Stimulated activated naive CD8-positive, alpha-beta T cell treated with anti-CD3 and anti-CD28 coated beads, Interleukin-15, Interleukin-2, amounts not matched to agents 100 ng/mL and 50 ng/mL, for 24 hours (primary cell): ENCODE measurements around the gene PRKCE.

Experiments
- H3K27ac Mint-ChIP-seq: one replicate; pipeline ENCODE4 v1.8.0; 2021; ENCODE audit warnings: mild to moderate bottlenecking, mixed read lengths
- H3K27me3 Mint-ChIP-seq: one replicate; pipeline ENCODE4 v1.8.0; 2021; ENCODE audit warnings: mixed read lengths
- H3K36me3 Mint-ChIP-seq: one replicate; pipeline ENCODE4 v1.8.0; 2021; ENCODE audit warnings: low read depth, mixed read lengths
- H3K4me1 Mint-ChIP-seq: one replicate; pipeline ENCODE4 v1.8.0; 2021; ENCODE audit warnings: low read depth, mixed read lengths
- H3K4me3 Mint-ChIP-seq: one replicate; pipeline ENCODE4 v1.8.0; 2021; ENCODE audit warnings: mild to moderate bottlenecking, mixed read lengths
- H3K9me3 Mint-ChIP-seq: one replicate; pipeline ENCODE4 v1.8.0; 2021; ENCODE audit warnings: mixed read lengths

Gene PRKCE

GRCh38 chr2:45826460-45826859 is 175.0 kb downstream of the PRKCE start:
- peaks cover 18% of the 10 kb centered on the region for H3K4me1 Mint-ChIP-seq

GRCh38 chr2:45826884-45827635 is 175.6 kb downstream of the PRKCE start:
- Mint-ChIP-seq H3K27ac (no peak overlapping the region), H3K4me1 (peaks cover 18% of the 10 kb centered on the region), H3K27me3 (no peaks in the 10 kb centered on the region), H3K9me3 (peaks cover 8% of the 10 kb centered on the region), H3K4me3 (no peak overlapping the region), H3K36me3 (peaks cover 8% of the 10 kb centered on the region)

More at GRCh38 chr2:45826460-45826859, 175.0 kb downstream of the PRKCE start:
- Mint-ChIP-seq H3K36me3 (peaks cover 8% of the 10 kb centered on the region), H3K27ac (no peak overlapping the region), H3K4me3 (no peak overlapping the region), H3K9me3 (peaks cover 8% of the 10 kb centered on the region), H3K27me3 (no peaks in the 10 kb centered on the region)

GRCh38 chr2:45830322-45830721 is 178.8 kb downstream of the PRKCE start:
- Mint-ChIP-seq H3K4me1 (peaks cover 28% of the 10 kb centered on the region), H3K27me3 (no peaks in the 10 kb centered on the region), H3K27ac (no peak overlapping the region), H3K9me3 (peaks cover 8% of the 10 kb centered on the region), H3K4me3 (no peak overlapping the region), H3K36me3 (peaks cover 8% of the 10 kb centered on the region)

- Mint-ChIP-seq H3K27me3 (no peaks in the 10 kb centered on the region), H3K4me1 (peaks cover 29% of the 10 kb centered on the region), H3K4me3 (no peak overlapping the region), H3K27ac (no peak overlapping the region), H3K36me3 (peaks cover 8% of the 10 kb centered on the region), H3K9me3 (peaks cover 8% of the 10 kb centered on the region)
Measured at GRCh38 chr2:45833301-45833967, 182.0 kb downstream of the PRKCE start.

GRCh38 chr2:45833968-45834344 is 182.5 kb downstream of the PRKCE start:
- Mint-ChIP-seq H3K9me3 (peaks cover 8% of the 10 kb centered on the region), H3K4me3 (no peak overlapping the region), H3K27me3 (no peaks in the 10 kb centered on the region), H3K4me1 (peaks cover 29% of the 10 kb centered on the region), H3K27ac (no peak overlapping the region), H3K36me3 (peaks cover 8% of the 10 kb centered on the region)

- Mint-ChIP-seq H3K36me3 (peaks cover 8% of the 10 kb centered on the region), H3K27ac (no peak overlapping the region), H3K9me3 (peaks cover 8% of the 10 kb centered on the region), H3K27me3 (no peaks in the 10 kb centered on the region), H3K4me1 (peaks cover 29% of the 10 kb centered on the region), H3K4me3 (no peak overlapping the region)
Measured at GRCh38 chr2:45834372-45834771, 182.9 kb downstream of the PRKCE start.

- peaks cover 30% of the 10 kb centered on the region for H3K4me1 Mint-ChIP-seq
- H3K36me3 Mint-ChIP-seq: peaks cover 8% of the 10 kb centered on the region
- H3K9me3 Mint-ChIP-seq: peaks cover 8% of the 10 kb centered on the region
- H3K27ac Mint-ChIP-seq: no peak overlapping the region
- H3K27me3 Mint-ChIP-seq: no peaks in the 10 kb centered on the region
- H3K4me3 Mint-ChIP-seq: no peak overlapping the region
Measured at GRCh38 chr2:45834858-45835257, 183.4 kb downstream of the PRKCE start.

GRCh38 chr2:45836316-45836715 is 184.8 kb downstream of the PRKCE start:
- peaks cover 39% of the 10 kb centered on the region for H3K4me1 Mint-ChIP-seq
- peaks cover under 1% of the 10 kb centered on the region for H3K9me3 Mint-ChIP-seq
- H3K27me3 Mint-ChIP-seq: no peaks in the 10 kb centered on the region
- H3K36me3 Mint-ChIP-seq: peaks cover under 1% of the 10 kb centered on the region
- no peak overlapping the region for H3K4me3 Mint-ChIP-seq
- no peak overlapping the region for H3K27ac Mint-ChIP-seq

- Mint-ChIP-seq H3K27ac (no peak overlapping the region), H3K9me3 (no peaks in the 10 kb centered on the region), H3K4me1 (peaks cover 40% of the 10 kb centered on the region), H3K4me3 (no peak overlapping the region), H3K36me3 (no peaks in the 10 kb centered on the region), H3K27me3 (no peaks in the 10 kb centered on the region)
Measured at GRCh38 chr2:45836740-45837139, 185.3 kb downstream of the PRKCE start.

- Mint-ChIP-seq H3K4me1 (peaks cover 50% of the 10 kb centered on the region), H3K36me3 (no peaks in the 10 kb centered on the region), H3K27ac (no peak overlapping the region), H3K4me3 (no peak overlapping the region), H3K27me3 (no peaks in the 10 kb centered on the region), H3K9me3 (no peaks in the 10 kb centered on the region)
Measured at GRCh38 chr2:45837812-45838341, 186.4 kb downstream of the PRKCE start.

- Mint-ChIP-seq H3K9me3 (no peaks in the 10 kb centered on the region), H3K27ac (no peak overlapping the region), H3K4me1 (peaks cover 53% of the 10 kb centered on the region), H3K27me3 (no peaks in the 10 kb centered on the region), H3K36me3 (no peaks in the 10 kb centered on the region), H3K4me3 (no peak overlapping the region)
Measured at GRCh38 chr2:45839508-45840251, 188.2 kb downstream of the PRKCE start.

GRCh38 chr2:45840481-45840880 is 189.0 kb downstream of the PRKCE start:
- Mint-ChIP-seq H3K27ac (no peak overlapping the region), H3K9me3 (no peaks in the 10 kb centered on the region), H3K27me3 (no peaks in the 10 kb centered on the region), H3K36me3 (no peaks in the 10 kb centered on the region), H3K4me1 (peaks cover 54% of the 10 kb centered on the region), H3K4me3 (no peak overlapping the region)

- H3K4me1 Mint-ChIP-seq: peaks cover 45% of the 10 kb centered on the region
- H3K9me3 Mint-ChIP-seq: no peaks in the 10 kb centered on the region
- no peak overlapping the region for H3K27ac Mint-ChIP-seq
- H3K36me3 Mint-ChIP-seq: peaks cover 5% of the 10 kb centered on the region
- no peak overlapping the region for H3K4me3 Mint-ChIP-seq
- H3K27me3 Mint-ChIP-seq: no peaks in the 10 kb centered on the region
Measured at GRCh38 chr2:45841752-45842407, 190.4 kb downstream of the PRKCE start.

GRCh38 chr2:45843136-45843535 is 191.7 kb downstream of the PRKCE start:
- Mint-ChIP-seq H3K36me3 (peaks cover 5% of the 10 kb centered on the region), H3K27ac (peak overlapping the region; percentile 50), H3K4me3 (no peak overlapping the region), H3K27me3 (no peaks in the 10 kb centered on the region), H3K4me1 (peaks cover 43% of the 10 kb centered on the region), H3K9me3 (no peaks in the 10 kb centered on the region)
